Loucy (cell line): Measurements from ENCODE around the gene TNFRSF14.

Experiments
- H2AFZ ChIP-seq: fragments of 200-600 bp; sonication (generic); 2 replicates; pipeline ENCODE4 v1.6.0; 2016; ENCODE audit warnings: antibody characterized with exemption, mild to moderate bottlenecking, low read length, moderate library complexity
- H3F3A ChIP-seq: fragments of 200-600 bp; 2 replicates; pipeline ENCODE4 v1.6.0; 2016; ENCODE audit warnings: antibody characterized with exemption, low read depth, mild to moderate bottlenecking
- H3K27me3 ChIP-seq: fragments of 200-600 bp; sonication (generic); 2 replicates; pipeline ENCODE4 v1.6.1; 2014; ENCODE audit warnings: low read length, mild to moderate bottlenecking; ENCODE audit not compliant: insufficient read depth, poor library complexity, severe bottlenecking
- H3K36me3 ChIP-seq: fragments of 200-600 bp; sonication (generic); 2 replicates; pipeline ENCODE4 v1.6.1; 2016; ENCODE audit warnings: low read length; ENCODE audit not compliant: insufficient read depth
- H3K4me1 ChIP-seq: fragments of 200-600 bp; sonication (generic); 2 replicates; pipeline ENCODE4 v1.5.1; 2014; ENCODE audit warnings: low read length, mild to moderate bottlenecking; ENCODE audit not compliant: insufficient read depth, poor library complexity, severe bottlenecking
- H3K4me2 ChIP-seq: fragments of 200-600 bp; sonication (generic); 2 replicates; pipeline ENCODE4 v1.6.0; 2014; ENCODE audit warnings: antibody characterized with exemption, low read length, low read depth, mild to moderate bottlenecking; ENCODE audit not compliant: poor library complexity, severe bottlenecking
- H3K4me3 ChIP-seq: fragments of 200-600 bp; sonication (generic); 2 replicates; pipeline ENCODE4 v1.5.1; 2014; ENCODE audit warnings: low read length, mild to moderate bottlenecking, mixed read lengths; ENCODE audit not compliant: poor library complexity, severe bottlenecking
- H3K79me2 ChIP-seq: fragments of 200-600 bp; sonication (generic); 2 replicates; pipeline ENCODE4 v1.6.1; 2014; ENCODE audit warnings: low read length; ENCODE audit not compliant: insufficient read depth
- H3K9ac ChIP-seq: fragments of 200-600 bp; sonication (generic); 2 replicates; pipeline ENCODE4 v1.6.0; 2014; ENCODE audit warnings: mild to moderate bottlenecking, low read depth, low read length, moderate library complexity; ENCODE audit not compliant: poor library complexity, severe bottlenecking
- H3K9me2 ChIP-seq: fragments of 200-600 bp; sonication (generic); replicated peaks from 2 replicates; pipeline ENCODE4 v1.6.1; 2016; ENCODE audit warnings: low read depth, low read length, mixed read lengths
- H3K9me3 ChIP-seq: fragments of 200-600 bp; sonication (generic); 2 replicates; pipeline ENCODE4 v1.6.1; 2014; ENCODE audit warnings: mild to moderate bottlenecking, antibody characterized with exemption, low read length, low read depth; ENCODE audit not compliant: insufficient read depth
- H4K20me1 ChIP-seq: fragments of 200-600 bp; sonication (generic); 2 replicates; pipeline ENCODE4 v1.6.0; 2014; ENCODE audit warnings: antibody characterized with exemption, low read length, mild to moderate bottlenecking; ENCODE audit not compliant: insufficient read depth, poor library complexity, severe bottlenecking
- EZH2phosphoT487 ChIP-seq: fragments of 200-600 bp; IDR thresholded peaks from 2 replicates; pipeline ENCODE4 v1.6.1; 2018; ENCODE audit warnings: antibody characterized with exemption, mild to moderate bottlenecking, moderate library complexity, borderline replicate concordance
- TF ChIP-seq, protein P1 (sequence below): fragments of 200-600 bp; sonication (generic); conservative IDR thresholded peaks from 2 replicates; pipeline ENCODE4 v1.5.1; 2014; ENCODE audit warnings: mild to moderate bottlenecking, antibody characterized with exemption, low read length

TNFRSF14 gene

DNA sequence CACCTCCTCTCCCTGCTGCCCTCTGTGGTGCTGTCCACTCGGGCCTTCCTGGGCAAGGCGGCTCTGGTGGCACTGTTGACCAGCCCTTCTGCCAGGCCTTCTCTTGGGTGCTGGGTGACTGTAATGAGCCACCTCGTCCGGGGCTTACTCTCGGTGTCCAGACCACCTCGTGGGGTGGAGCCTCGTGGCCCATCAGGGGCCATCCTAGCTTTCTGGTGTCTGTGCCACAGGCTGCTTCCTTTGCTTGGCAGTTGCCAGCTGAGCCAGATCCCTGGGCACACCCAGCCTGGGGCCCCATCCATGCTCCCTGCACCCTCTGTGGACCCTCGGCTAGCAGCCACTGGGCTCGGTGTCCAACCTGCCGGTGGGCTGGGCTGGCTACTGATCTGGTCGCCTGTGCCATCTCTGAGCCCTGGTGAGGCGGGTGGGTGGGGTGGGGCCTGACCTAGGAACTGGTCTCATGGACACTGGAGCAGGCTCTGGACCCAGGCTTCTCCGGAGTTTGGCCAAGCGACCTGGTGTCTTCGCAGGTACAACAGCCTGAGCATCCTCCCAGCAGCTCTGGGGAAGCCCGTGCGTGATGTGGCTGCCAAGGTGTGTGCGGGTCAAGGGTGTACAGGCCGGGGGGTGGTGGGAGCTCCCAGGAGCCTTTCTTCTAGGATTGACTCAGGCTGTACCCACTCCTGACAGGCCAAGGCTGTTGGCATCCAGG lies 31.8 kb downstream of the TNFRSF14 start:
- H3K4me3 ChIP-seq: peak overlapping the region; percentile 92
- H3K4me2 ChIP-seq: peak overlapping the region; percentile 89
- H3K9me2 ChIP-seq: no peaks in the 10 kb centered on the region

DNA sequence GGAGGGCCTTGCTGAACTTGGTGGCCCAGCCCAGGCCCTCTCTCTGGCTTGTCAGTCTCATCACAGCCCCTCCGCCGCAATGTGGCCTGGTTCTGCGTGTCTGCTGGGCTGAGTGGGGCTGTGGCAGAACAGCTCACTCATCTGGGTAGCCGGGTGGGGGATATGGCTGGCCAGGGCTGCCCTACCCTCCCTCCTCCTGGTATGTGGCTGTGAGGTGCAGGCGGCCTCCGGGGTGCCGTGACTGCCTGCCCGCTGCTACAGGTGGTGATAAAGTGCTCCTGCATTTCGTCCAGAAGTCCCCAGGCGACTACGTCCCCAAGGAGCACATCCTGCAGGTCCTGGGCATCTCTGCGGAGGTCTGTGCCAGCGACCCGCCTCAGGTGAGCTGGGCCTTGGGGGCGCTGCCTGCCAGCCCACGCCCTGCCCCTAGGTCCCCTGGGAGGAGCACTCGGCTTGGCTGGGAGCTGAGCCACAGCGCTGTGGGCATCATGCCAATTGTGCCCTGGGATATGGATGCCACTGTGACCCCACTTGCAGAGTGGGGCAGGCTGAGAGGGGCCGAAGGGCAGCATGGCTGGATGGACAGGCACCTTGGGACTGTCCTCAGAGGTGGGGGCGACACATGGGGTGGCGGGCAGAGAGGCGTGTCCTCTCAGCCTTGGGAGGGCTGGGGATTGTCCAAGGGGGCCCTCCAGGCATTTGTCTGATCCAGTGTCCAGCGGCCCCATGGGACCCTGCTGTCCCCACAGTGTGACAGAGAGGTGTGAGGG lies 32.7 kb downstream of the TNFRSF14 start:
- Histone ChIP-seq H3K4me1 (peaks cover 26% of the 10 kb centered on the region), H4K20me1 (peaks cover 3% of the 10 kb centered on the region), H3K9ac (peak overlapping the region; percentile 98), H3K9me2 (no peaks in the 10 kb centered on the region), H3K36me3 (no peaks in the 10 kb centered on the region), H3K9me3 (no peaks in the 10 kb centered on the region), H3F3A (no peaks in the 10 kb centered on the region), H3K79me2 (peaks cover 7% of the 10 kb centered on the region; the same call in 1 of the 2 replicates), H2AFZ (no peak overlapping the region), H3K4me2 (no peak overlapping the region), H3K27me3 (no peaks in the 10 kb centered on the region), H3K4me3 (no peak overlapping the region)
- TF ChIP-seq, protein P1, sequence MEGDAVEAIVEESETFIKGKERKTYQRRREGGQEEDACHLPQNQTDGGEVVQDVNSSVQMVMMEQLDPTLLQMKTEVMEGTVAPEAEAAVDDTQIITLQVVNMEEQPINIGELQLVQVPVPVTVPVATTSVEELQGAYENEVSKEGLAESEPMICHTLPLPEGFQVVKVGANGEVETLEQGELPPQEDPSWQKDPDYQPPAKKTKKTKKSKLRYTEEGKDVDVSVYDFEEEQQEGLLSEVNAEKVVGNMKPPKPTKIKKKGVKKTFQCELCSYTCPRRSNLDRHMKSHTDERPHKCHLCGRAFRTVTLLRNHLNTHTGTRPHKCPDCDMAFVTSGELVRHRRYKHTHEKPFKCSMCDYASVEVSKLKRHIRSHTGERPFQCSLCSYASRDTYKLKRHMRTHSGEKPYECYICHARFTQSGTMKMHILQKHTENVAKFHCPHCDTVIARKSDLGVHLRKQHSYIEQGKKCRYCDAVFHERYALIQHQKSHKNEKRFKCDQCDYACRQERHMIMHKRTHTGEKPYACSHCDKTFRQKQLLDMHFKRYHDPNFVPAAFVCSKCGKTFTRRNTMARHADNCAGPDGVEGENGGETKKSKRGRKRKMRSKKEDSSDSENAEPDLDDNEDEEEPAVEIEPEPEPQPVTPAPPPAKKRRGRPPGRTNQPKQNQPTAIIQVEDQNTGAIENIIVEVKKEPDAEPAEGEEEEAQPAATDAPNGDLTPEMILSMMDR: no peak
- TF ChIP-seq EZH2phosphoT487: no peak

More for the DNA sequence above, 31.8 kb downstream of the TNFRSF14 start:
- Histone ChIP-seq H4K20me1 (peaks cover 3% of the 10 kb centered on the region), H3K4me1 (peaks cover 30% of the 10 kb centered on the region), H3K9ac (peak overlapping the region; percentile 98), H3K79me2 (peaks cover 7% of the 10 kb centered on the region; the same call in 1 of the 2 replicates), H3K36me3 (no peaks in the 10 kb centered on the region), H2AFZ (no peak overlapping the region), H3K9me3 (no peaks in the 10 kb centered on the region), H3K27me3 (no peaks in the 10 kb centered on the region), H3F3A (no peaks in the 10 kb centered on the region)
- TF ChIP-seq, protein P1: no peak
- no peak for TF ChIP-seq EZH2phosphoT487

DNA sequence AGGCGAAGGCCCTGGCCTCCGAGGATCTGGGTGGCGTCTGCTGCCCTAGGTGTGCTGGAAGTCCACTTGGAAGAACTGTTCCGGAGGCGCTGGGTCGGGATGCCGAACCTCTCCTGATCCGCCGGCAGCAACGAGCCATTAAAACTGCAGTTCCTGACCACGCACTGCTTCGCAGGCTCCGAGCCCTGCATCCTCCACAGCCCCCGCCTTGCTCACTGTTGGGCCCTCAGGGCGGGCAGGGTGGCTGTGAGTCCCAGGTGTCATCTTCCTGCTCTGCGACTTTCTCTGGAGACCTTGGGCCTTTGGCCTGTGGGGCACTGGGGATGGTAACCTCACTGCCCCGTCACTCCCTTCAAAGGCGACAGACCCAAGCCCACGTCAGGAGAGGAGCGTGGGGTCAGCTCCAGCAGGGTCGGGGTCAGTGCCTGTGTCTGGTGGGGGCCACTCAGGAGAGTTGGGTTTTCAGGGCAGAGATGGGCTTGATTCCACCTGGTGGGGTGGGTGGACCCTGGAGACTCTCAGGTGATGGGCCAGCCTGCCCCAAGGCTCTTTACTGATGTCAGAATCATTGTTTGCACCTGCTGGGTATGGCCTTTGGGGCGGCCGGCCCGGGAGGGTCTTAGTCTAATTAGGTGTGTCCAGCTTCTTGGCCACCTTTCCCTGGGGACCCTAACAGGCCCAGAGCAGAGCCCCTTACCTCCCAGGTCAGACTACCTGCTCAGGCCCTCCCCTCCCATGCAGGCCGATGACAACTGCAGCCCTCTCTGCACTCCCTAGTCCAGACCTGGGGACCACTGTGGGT lies 33.5 kb downstream of the TNFRSF14 start:
- Histone ChIP-seq H3K9ac (no peak overlapping the region), H3K4me2 (no peak overlapping the region), H3K9me3 (no peaks in the 10 kb centered on the region), H3K9me2 (no peaks in the 10 kb centered on the region), H2AFZ (no peak overlapping the region), H3K4me3 (no peak overlapping the region), H4K20me1 (peaks cover 3% of the 10 kb centered on the region), H3F3A (no peaks in the 10 kb centered on the region), H3K27me3 (no peaks in the 10 kb centered on the region), H3K36me3 (no peaks in the 10 kb centered on the region), H3K79me2 (peaks cover 7% of the 10 kb centered on the region; the same call in 1 of the 2 replicates), H3K4me1 (peaks cover 19% of the 10 kb centered on the region)
- no peak for TF ChIP-seq EZH2phosphoT487
- TF ChIP-seq, protein P1: no peak
